Endothelial cell (in vitro differentiated cells): ENCODE measurements around the gene DPM1. TPM values are rescaled to one million over a fixed set of nuclear protein-coding genes. Genes with fewer than 3 reads are reported as not detected.

ENCODE experiments used
- DNase-seq: peaks from one replicate; pipeline ENCODE4 v3.0.0; 2021; ENCODE audit warnings: low spot score
- H3K27ac Mint-ChIP-seq: one replicate; pipeline ENCODE4 v1.8.0; 2021; ENCODE audit warnings: mixed read lengths, inconsistent platforms; ENCODE audit not compliant: unreplicated experiment
- H3K27me3 Mint-ChIP-seq: one replicate; pipeline ENCODE4 v1.8.0; 2021; ENCODE audit warnings: mild to moderate bottlenecking, moderate library complexity, mixed read lengths, inconsistent platforms; ENCODE audit not compliant: unreplicated experiment
- H3K36me3 Mint-ChIP-seq: one replicate; pipeline ENCODE4 v1.8.0; 2021; ENCODE audit warnings: mild to moderate bottlenecking, low read depth, mixed read lengths, inconsistent platforms; ENCODE audit not compliant: unreplicated experiment
- H3K4me1 Mint-ChIP-seq: one replicate; pipeline ENCODE4 v1.8.0; 2021; ENCODE audit warnings: mild to moderate bottlenecking, mixed read lengths, inconsistent platforms; ENCODE audit not compliant: unreplicated experiment
- H3K4me3 Mint-ChIP-seq: one replicate; pipeline ENCODE4 v1.8.0; 2021; ENCODE audit warnings: mild to moderate bottlenecking, mixed read lengths, inconsistent platforms; ENCODE audit not compliant: unreplicated experiment
- H3K9me3 Mint-ChIP-seq: one replicate; pipeline ENCODE4 v1.8.0; 2021; ENCODE audit warnings: mixed read lengths, inconsistent platforms; ENCODE audit not compliant: unreplicated experiment
- CTCF ChIP-seq: fragments of 200-600 bp; sonication (generic); IDR thresholded peaks from one replicate; pipeline ENCODE4 v1.5.0; 2021; ENCODE audit warnings: antibody characterized with exemption; ENCODE audit not compliant: unreplicated experiment
- total RNA-seq: library from RNA; stranded (reverse); fragmentation: NEBNext Ultra II Directional; extraction: Animal tissue kit (Norgen Biotek cat#: 25700); gene quantifications from one replicate; pipeline ENCODE4 v1.2.1, GENCODE V29; 2021; ENCODE audit not compliant: unreplicated experiment

DPM1 gene
- total RNA-seq, 1 donor from 2014 or later: 40.0 TPM

DNA sequence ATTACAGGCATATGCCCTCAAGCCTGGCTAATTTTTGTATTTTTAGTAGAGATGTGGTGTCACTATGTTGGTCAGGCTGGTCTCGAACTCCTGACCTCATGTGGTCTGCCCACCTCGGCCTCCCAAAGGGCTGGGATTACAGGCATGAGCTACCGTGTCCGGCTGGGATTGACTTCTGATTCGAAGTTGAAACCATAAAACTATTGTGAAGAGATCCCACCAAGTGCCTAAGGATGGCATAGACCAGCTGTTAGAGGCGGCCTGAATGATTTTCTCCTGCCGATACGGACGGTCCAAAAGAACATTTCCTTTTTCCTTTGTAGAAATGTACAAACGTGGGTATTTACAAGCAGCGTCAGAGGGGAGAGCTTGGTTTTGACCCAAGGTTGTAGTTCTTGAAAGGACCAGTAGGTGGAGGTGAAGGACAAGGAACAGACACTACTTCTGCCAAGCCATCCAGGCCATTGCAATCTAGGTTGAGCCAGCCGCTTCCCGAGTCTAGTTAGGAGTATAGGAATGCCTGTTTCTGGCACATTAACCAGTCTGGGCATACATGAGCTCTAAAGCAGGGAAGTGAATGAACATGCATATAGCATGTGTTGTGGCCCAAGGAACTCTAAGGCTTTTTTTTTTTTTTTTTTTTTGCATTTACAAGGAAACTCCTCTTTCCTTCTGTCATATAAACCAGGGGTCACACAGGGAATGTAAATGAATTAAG lies 29.3 kb upstream of the DPM1 start:
- peaks cover 3% of the 10 kb centered on the region for H3K27me3 Mint-ChIP-seq
- H3K4me1 Mint-ChIP-seq: no peaks in the 10 kb centered on the region
- no peaks in the 10 kb centered on the region for H3K9me3 Mint-ChIP-seq
- no peak overlapping the region for H3K27ac Mint-ChIP-seq
- peak; percentile 89 for DNase-seq
- no peaks in the 10 kb centered on the region for H3K36me3 Mint-ChIP-seq
- no peak overlapping the region for H3K4me3 Mint-ChIP-seq
- peak; percentile 92 for TF ChIP-seq CTCF

DNA sequence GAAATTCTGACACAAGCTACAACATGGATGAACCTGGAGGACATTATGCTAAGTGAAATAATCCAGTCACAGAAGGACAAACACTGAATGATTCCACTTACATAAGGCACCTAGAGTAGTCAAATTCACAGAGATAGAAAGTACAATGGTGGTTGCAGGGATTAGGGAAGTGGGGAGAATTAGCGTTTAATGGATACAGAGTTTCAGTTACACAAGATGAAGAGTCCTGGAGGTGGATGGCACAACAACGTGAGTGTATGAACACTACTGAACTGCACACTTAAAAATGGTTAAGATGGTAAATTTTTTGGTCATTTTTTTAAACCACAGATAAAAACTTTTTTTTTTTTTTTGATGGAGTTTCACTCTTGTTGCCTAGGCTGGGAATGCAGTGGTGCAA lies 25.0 kb upstream of the DPM1 start:
- Mint-ChIP-seq H3K36me3 (peaks cover 2% of the 10 kb centered on the region), H3K4me3 (no peak overlapping the region), H3K27ac (no peak overlapping the region), H3K27me3 (peaks cover 4% of the 10 kb centered on the region), H3K4me1 (peaks cover 3% of the 10 kb centered on the region), H3K9me3 (no peaks in the 10 kb centered on the region)
- no peak for DNase-seq
- no peak for TF ChIP-seq CTCF

- peaks cover 4% of the 10 kb centered on the region for H3K27me3 Mint-ChIP-seq
- no peak for DNase-seq
- H3K27ac Mint-ChIP-seq: no peak overlapping the region
- H3K9me3 Mint-ChIP-seq: no peaks in the 10 kb centered on the region
- H3K4me1 Mint-ChIP-seq: peaks cover 3% of the 10 kb centered on the region
- H3K4me3 Mint-ChIP-seq: no peak overlapping the region
- H3K36me3 Mint-ChIP-seq: peaks cover 2% of the 10 kb centered on the region
- no peak for TF ChIP-seq CTCF
Measured at GRCh38 chr20:50982363-50982762, 24.0 kb upstream of the DPM1 start.

- H3K4me3 Mint-ChIP-seq: no peak overlapping the region
- peaks cover 2% of the 10 kb centered on the region for H3K36me3 Mint-ChIP-seq
- no peak for DNase-seq
Measured at GRCh38 chr20:50981714-50982048, 23.3 kb upstream of the DPM1 start.

More at GRCh38 chr20:50981714-50982048, 23.3 kb upstream of the DPM1 start:
- no peaks in the 10 kb centered on the region for H3K9me3 Mint-ChIP-seq
- TF ChIP-seq CTCF: no peak
- peaks cover 3% of the 10 kb centered on the region for H3K4me1 Mint-ChIP-seq
- peaks cover 2% of the 10 kb centered on the region for H3K27me3 Mint-ChIP-seq
- H3K27ac Mint-ChIP-seq: no peak overlapping the region
